Measurements from ENCODE around the gene SLN. TPM values are rescaled to one million over a fixed set of nuclear protein-coding genes. Genes with fewer than 3 reads are reported as not detected.

The SLN gene
- total RNA-seq, 2 donors from 2014 or later, result 159 to 475 TPM

- DNase-seq (ENCODE audit: low spot score), result no peak
- intact Hi-C loops (cut with DNase I), result no loop called here
These were observed 10.8 kb upstream of the SLN start for GRCh38 chr11:107722662-107723061.

DNA sequence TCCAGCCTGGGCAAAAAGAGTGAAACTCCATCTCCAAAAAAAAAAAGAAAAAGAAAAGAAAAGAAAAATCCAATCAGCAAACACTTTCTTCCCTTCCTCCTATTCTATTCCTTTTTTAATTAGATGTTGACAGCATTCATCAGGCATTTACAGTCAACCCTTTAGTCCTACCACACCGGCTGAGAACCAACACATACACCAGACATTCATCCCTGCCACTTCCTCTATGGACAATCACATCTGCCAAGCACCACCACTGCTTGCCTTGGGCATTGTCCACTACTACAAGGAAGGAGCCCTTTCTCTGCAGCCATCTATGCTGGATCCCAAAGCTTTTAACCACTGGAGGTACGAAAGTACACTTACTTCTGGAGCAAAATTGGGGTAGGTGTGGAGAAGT lies 9.4 kb upstream of the SLN start:
- DNase-seq (ENCODE audit: low spot score), result no peak
- intact Hi-C loops (cut with DNase I), result no loop called here

DNA sequence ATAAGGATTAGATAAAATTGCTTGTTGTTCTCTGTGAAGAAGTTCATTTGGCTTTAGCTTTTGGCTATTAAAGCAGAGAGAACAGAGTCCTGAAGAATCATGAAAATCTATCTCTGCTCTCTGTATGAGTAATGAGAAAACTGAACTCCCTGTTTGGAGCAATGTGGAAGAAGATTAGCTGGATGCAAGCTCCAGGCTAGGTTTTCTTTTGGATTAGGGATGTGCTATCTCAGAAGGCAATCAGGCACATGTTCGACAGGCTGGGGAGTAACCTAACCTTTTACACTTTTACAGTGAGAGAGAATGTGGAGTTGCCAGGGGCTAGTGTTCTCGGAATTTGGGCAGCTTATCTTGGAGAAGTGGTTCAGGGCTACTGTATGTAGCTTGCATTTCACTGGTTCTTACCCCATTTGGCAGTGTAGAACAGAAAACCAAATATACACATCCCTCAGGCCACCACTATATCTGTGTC lies 8.5 kb upstream of the SLN start:
- intact Hi-C loops (cut with DNase I), result no loop called here

DNA sequence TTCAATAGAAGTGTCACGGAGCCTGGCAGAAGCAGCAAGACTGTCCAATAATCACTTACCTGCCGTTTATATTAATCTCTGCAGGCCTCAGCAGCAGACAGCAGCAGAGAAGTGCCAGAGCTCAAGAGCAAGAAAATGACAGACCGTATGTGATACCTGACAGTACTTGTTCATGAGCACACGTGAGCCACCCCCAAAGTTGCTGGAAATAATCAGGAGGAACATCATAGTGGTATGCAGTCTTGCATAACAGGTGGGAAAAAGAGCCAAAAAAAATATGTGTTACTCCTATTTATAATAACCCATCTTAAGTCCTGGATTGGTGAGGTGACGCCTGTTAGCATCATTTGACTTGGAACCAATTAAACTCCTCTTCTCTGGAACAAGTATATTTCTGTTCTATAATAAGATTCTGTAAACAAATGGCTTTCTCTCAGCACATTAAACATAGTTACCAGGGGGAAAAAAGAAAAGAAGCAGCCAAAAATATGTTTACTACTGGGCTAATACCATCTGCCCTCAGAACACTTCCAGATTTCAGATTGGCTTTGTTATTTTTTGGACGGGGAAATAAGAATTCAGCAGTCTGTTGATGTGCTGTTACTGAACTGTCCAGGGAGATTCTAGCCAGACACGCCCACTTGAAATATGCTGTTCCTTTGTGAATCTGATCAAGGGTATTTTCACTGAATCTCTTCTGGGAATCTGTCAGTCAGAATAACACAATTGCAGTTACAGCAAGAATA lies 7.9 kb upstream of the SLN start:
- no peak for DNase-seq (ENCODE audit: low spot score)
- intact Hi-C loops (cut with DNase I), result no loop called here

More for the DNA sequence above, 8.5 kb upstream of the SLN start:
- DNase-seq (ENCODE audit: low spot score), result no peak

DNA sequence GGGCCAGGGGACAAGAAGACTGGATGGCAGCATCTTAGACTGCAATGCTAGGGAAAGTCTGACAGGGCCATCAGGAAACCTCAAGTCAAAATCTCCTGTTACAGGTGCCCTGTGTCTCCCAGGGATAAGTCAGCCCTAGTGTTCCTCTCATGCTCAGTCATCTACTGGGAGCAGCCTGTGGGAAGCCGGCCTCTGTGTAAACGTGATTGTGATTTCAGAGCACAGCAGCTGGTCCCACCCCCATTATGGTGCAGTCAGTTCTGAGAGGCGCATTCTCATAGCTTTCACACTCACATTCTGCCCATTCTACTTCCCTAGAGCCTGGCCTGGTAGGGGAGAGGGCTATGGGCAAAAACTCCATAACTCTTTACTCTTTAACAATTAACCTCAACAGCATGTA lies 7.2 kb upstream of the SLN start:
- no peak for DNase-seq (ENCODE audit: low spot score)
- intact Hi-C loops (cut with DNase I), result no loop called here

DNA sequence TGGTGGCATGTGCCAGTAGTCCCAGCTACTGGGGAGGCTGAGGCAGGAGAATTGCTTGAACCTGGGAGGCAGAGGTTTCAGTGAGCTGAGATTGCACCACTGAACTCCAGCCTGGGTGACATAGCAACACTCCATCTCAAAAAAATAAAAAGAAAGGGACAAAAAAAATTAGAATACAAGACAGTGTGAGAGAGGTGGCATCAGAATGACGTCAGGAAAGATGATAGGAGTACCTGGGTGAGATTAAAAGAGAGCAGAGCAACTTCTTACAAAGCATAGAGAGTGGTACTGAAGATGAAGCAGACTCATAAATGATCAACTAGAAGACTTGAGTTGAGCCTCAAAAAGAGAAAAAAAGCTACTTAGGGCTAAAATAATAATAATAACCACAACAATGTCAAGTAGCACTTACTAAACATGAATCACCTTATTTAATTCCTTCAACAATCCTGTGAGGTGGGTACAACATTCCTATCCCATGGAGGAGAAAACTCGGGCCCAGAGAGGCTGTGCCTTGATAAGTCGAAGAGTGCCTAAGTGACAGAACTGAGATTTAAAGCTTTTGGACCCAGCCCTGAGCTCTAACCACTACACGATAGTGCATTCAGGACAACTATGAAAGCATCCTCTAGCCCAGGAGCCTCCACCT lies 5.2 kb upstream of the SLN start:
- intact Hi-C loops (cut with DNase I), result no loop called here
- no peak for DNase-seq (ENCODE audit: low spot score)

GRCh38 chr11:107713009-107713408 lies 1.2 kb upstream of the SLN start:
- no peak for DNase-seq (ENCODE audit: low spot score)
- intact Hi-C loops (cut with DNase I), result no loop called here

- intact Hi-C loops (cut with DNase I), result no loop called here
- no peak for DNase-seq (ENCODE audit: low spot score)
These were observed 1.6 kb downstream of the SLN start for GRCh38 chr11:107710301-107710700.

GRCh38 chr11:107708792-107709191 lies 3.1 kb downstream of the SLN start:
- intact Hi-C loops (cut with DNase I), result loop anchor here in 1 of 2 donors (5.0 kb wide), 1 partner anchor 44 kb away; no protein-coding TSS in a partner anchor

GRCh38 chr11:107707807-107708206 lies 4.0 kb downstream of the SLN start:
- intact Hi-C loops (cut with DNase I), result loop anchor here in 1 of 2 donors (5.0 kb wide), 1 partner anchor 44 kb away; no protein-coding TSS in a partner anchor
- DNase-seq (ENCODE audit: low spot score), result no peak

More at GRCh38 chr11:107708792-107709191, 3.1 kb downstream of the SLN start:
- DNase-seq (ENCODE audit: low spot score), result no peak

GRCh38 chr11:107707215-107707671 lies 4.6 kb downstream of the SLN start:
- no peak for DNase-seq (ENCODE audit: low spot score)
- intact Hi-C loops (cut with DNase I), result loop anchor here in 1 of 2 donors (5.0 kb wide), 1 partner anchor 45 kb away; no protein-coding TSS in a partner anchor

GRCh38 chr11:107706531-107706930 lies 5.3 kb downstream of the SLN start:
- intact Hi-C loops (cut with DNase I), result loop anchor here in 1 of 2 donors (5.0 kb wide), 1 partner anchor 46 kb away; no protein-coding TSS in a partner anchor
- DNase-seq (ENCODE audit: low spot score), result no peak

DNA sequence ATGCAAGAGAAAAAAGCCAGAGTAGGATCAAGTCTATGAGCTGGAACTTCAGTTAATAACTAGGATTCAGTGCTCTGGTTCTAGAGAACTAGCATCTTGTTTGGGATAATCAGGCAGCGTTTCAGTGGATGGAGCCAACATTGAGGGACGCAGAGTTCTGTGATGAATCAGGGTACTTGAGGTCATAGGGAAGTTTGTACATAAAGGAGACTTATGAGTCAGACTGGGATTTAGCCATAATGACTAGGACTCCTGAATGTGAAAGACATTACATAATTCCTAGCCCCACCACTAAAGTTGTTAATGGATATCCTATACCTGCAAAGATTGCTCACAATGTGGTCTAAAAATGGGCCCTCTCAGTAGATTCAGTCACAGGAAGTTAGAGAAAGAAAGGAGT lies 6.8 kb downstream of the SLN start:
- intact Hi-C loops (cut with DNase I), result loop anchor here in 1 of 2 donors (5.0 kb wide), 1 partner anchor 47 kb away; no protein-coding TSS in a partner anchor
- no peak for DNase-seq (ENCODE audit: low spot score)

DNA sequence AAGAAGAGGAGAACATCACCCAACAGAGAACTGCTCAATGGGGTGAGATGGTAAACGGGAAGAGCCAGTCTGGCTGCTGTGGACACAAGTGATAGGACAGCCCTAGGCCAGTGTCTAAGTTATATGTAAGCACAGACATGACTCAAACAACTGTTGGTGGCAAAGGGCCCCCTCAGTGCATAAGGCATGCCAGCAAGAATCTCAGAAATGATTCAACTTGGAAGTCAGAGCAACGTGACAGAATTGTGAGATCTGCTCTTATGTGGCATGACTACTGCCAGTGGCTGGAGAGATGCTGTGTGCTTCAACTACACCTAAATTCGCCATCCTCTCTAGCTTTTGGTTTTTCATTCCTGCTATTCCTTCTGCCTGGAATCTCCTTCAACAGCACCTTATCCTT lies 7.4 kb downstream of the SLN start:
- DNase-seq (ENCODE audit: low spot score), result no peak
- intact Hi-C loops (cut with DNase I), result no loop called here

DNA sequence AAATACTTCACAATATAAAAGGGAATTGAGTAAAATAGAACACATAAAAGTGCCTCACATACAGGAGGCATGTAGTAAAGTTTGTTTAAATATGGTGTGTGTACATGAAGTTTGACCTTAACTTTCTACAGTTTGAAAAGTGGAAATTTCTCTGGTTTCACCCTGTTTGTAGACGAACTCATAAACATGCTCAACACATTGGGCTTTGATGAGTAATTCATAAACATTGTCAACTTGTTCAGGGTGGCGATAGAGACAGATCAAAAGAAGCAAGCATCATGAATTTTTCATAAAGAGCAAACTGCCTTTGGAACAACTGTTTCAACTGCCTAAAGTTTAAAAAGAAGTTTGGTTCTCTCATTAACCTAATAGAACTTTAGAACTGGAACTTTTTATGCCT lies 9.1 kb downstream of the SLN start:
- no peak for DNase-seq (ENCODE audit: low spot score)

GRCh38 chr11:107702109-107702660 lies 9.7 kb downstream of the SLN start:
- DNase-seq (ENCODE audit: low spot score), result no peak
- intact Hi-C loops (cut with DNase I), result no loop called here

More for the DNA sequence above, 9.1 kb downstream of the SLN start:
- intact Hi-C loops (cut with DNase I), result no loop called here

GRCh38 chr11:107699371-107700285 lies 12.2 kb downstream of the SLN start:
- DNase-seq (ENCODE audit: low spot score), result no peak
- intact Hi-C loops (cut with DNase I), result loop anchor here in 1 of 2 donors (10.0 kb wide), 1 partner anchor 55 kb away; no protein-coding TSS in a partner anchor

GRCh38 chr11:107697291-107697690 lies 14.6 kb downstream of the SLN start:
- no peak for DNase-seq (ENCODE audit: low spot score)
- intact Hi-C loops (cut with DNase I), result loop anchor here in 1 of 2 donors (10.0 kb wide), 1 partner anchor 58 kb away; no protein-coding TSS in a partner anchor

DNA sequence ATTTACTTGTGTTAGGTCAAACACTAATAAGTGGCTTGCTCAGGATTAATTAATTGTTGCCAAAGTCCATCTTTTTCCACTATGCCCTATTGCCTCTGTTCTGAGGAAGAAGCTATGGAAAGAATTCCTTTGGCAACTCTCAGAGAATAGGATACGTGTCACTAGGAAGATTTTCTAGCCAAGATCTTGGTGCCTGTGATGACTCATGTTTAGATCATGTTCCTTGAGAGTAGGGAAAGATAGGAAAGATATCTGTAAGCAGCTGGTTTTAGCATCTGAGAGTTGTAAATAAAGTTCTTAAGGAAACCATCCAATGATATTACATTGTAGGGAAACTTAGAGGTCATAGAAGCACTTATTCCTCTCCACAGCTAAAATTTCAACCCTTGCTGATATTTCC lies 15.7 kb downstream of the SLN start:
- DNase-seq (ENCODE audit: low spot score), result no peak
- intact Hi-C loops (cut with DNase I), result loop anchor here in 1 of 2 donors (10.0 kb wide), 1 partner anchor 59 kb away; no protein-coding TSS in a partner anchor

Data from posterior vena cava (tissue), 2 donors.